ENCODE results near the gene MPV17L.
"Not testable (repeated sequence)": the region's sequence is repeated elsewhere in the genome, so short reads cannot be mapped to it uniquely, and the experiment has no call there.

Gene MPV17L

DNA sequence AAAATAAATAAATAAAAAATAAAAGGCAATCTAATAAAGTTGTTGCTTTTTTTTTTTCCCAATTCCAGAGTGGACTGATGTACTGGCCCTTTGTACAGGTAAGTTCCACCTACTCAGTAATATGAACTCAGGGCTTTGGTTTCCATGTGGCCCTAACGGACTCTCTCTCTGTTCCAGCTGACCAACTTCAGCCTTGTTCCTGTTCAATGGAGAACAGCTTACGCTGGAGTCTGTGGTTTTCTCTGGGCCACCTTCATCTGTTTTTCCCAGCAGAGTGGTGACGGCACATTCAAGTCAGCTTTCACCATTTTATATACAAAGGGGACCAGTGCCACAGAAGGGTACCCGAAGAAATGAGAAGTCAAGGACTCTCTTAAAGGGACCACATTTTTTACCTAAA lies 12.2 kb downstream of the MPV17L start:
- FAIRE-seq = not testable (repeated sequence)

DNA sequence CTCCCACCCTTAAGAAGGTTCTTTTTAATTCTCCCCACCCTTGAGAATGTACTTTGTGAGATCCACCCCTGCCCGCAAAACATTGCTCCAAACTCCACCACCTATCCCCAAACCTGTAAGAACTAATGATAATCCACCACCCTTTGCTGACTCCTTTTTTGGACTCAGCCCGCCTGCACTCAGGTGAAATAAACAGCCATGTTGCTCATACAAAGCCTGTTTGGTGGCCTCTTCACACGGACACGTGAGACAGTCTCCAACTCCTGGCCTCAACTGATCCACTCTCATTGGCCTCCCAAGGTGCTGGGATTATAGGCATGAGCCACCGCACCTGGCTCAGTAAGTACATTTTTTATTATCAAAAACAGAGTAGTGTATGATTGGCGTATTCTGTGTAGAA lies 13.9 kb downstream of the MPV17L start:
- not testable (repeated sequence) for FAIRE-seq; DNase-seq (ENCODE audit: low spot score)

More for the DNA sequence above, 12.2 kb downstream of the MPV17L start:
- DNase-seq (ENCODE audit: low spot score) = not testable (repeated sequence)

DNA sequence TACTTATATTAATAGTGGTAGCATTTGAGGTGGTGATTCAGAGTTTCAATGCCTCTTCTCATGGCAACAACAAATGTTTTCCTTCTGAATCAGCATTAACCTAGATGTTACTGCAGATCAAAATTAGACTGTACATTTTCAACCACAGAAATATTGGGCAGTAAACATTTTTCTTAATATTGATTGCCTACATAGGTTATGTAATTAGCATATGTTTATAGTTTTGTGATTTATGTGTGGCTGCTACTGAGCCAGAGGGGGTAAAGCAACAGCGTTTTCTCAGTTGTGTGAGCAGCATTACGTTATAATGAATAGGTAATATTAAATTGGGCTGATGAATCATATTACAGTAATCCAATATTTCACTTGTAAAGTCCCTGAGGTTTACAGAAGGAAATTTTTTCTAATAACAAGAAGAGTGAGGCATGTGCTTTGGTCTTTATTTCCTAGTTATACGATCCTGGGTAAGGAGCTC lies 20.0 kb downstream of the MPV17L start:
- DNase-seq (ENCODE audit: low spot score) (no peak), FAIRE-seq (no peak)

DNA sequence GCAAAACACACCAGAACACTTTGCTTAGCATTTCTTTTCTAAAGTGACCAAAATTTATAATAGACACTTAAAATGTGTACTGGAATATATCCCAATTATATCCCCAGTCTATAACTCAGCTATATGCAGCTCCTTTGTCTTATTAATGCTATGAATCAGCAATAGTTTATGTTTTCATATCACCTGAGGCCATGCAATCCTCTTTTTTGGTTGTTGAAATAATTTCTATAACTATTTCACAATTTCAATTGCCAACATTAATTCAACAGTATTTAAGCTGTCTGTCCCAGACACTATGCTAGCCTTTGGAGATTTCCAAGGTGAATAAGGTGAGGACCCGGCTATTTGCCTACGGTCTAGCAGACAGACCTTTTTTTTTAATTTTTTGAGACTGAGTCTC lies 21.6 kb downstream of the MPV17L start:
- FAIRE-seq (no peak), DNase-seq (ENCODE audit: low spot score) (no peak)

DNA sequence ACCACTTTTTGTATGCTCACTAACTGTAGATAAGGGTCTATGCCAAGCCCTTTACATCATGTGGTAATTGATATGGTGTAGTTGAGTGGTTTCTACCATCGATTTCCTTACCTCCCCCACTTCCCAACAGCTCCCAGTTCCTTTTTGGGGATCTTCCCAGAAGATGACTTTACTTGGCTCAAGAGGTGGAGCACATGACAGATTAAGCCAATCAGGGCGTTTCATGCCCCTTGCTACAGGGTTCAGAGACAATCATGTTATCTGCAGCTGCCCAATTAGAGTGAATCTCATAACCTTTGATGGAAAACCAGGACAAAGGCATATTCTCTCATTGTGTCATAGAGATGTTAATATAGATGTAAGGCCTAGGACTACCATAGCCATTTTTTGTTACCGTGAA lies 22.7 kb downstream of the MPV17L start:
- DNase-seq (ENCODE audit: low spot score) (no peak), FAIRE-seq (no peak)

DNA sequence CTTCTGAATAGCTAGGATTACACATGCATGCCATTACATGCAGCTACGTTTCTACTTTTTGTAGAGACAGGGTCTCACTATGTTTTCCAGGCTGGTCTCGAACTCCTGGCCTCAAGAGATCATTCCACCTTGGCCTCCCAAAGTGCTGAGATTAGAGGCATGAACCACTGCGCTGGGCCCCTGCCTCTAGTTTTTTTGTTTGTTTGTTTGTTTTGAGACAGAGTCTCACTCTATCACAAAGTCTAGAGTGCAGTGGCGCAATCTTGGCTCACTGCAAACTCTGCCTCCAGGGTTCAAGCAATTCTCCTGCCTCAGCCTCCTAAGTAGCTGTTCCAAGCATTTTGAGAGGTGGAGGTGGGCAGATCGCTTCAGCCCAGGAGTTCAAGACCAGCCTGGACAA lies 26.1 kb downstream of the MPV17L start:
- not testable (repeated sequence) for FAIRE-seq; DNase-seq (ENCODE audit: low spot score)

DNA sequence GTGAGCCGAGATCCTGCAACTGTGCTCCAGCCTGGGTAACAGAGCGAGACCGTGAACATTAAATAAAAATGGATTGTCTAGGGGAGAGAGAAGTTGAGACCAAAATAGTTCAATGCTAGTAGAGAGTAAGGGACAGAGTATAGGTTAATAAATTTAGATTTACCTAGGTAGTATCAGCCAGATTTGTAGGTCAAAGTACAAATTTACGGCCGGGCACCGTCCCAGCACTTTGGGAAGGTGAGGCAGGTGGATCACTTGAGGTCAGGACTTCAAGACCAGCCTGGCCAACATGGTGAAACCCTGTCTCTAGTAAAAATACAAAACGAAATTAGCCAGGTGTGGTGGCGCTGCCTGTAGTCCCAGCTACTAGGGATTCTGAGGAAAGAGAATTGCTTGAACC lies 26.7 kb downstream of the MPV17L start:
- DNase-seq (ENCODE audit: low spot score) (no peak), FAIRE-seq (no peak)

DNA sequence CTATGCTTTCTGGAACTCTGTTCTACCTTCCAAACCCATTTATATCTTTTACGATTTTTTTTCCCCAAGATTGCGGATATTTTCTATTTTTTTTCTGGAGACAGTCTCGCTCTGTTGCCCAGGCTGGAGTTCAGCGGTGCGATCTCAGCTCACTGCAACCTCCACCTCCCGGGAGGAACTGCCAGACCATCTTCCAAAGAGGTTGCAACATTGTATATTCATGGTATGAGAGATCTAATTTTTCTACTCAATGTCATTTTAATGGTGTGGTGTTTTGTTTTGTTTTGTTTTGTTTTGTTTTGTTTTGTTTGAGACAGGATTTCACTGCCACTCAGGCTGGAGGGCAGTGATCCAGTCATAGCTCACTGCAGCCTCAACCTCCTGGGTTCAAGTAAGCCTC lies 30.3 kb downstream of the MPV17L start:
- FAIRE-seq (no peak), DNase-seq (ENCODE audit: low spot score) (no peak)

DNA sequence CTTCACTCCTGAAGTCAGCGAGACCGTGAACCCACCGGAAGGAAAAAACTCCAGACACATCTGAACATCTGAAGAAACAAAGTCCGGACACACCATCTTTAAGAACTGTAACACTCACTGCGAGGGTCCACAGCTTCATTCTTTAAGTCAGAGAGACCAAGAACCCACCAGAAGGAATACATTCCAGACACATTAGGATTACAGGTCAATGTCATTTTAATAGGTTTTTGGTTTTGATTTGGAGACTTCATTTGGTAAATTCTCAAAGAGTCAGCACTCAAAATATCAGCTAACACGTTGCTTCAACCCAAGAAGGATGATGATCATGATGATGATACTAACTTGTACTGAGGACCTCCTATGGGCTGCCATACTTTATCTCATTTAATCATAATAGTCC lies 31.2 kb downstream of the MPV17L start:
- DNase-seq (ENCODE audit: low spot score) = no peak
- no peak for FAIRE-seq

DNA sequence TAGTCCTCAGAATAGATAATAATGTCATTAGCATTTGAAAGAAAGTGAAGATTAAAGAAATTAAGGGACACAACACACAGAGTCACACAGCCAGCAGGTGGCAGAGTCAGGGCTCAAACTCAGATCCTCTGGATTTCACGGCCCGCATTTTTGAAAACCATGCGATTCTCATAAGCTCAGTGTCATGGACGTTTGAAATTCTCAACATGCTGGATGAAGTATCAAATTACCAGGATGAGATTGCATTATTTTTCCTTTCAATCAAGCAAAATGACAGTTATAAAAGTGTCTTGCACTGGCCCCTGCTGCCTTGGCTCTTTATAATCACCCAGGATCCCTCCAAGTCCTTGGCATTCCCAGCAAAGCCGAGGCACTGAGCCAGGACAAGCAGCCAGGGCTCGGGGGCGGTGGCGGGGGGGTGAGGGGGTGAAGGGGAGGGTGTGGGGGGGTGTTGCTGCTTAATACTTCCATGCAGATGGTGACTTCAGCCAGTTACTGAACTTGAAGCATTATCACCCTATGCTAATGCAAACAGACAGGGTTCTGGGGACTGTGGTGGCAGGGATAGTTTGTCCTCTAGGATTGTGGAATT lies 32.2 kb downstream of the MPV17L start:
- DNase-seq (ENCODE audit: low spot score) (peak; percentile 52), FAIRE-seq (no peak)

DNA sequence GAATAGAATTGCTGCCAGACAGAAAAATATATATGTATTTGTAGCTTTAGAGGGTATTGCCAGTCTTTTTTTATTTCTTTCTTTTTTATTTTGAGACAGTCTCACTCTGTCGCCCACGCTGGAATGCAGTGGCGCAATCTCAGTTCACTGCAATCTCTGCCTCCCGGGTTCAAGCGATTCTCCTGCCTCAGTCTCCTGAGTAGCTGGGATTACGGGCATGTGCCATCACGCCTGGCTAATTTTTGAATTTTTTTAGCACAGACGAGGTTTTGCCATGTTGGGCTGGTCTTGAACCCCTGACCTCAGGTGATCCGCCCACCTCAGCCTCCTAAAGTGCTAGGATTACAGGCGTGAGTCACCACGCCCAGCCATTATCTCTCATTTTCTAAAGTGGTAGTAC lies 35.3 kb downstream of the MPV17L start:
- not testable (repeated sequence) for DNase-seq (ENCODE audit: low spot score); FAIRE-seq

DNA sequence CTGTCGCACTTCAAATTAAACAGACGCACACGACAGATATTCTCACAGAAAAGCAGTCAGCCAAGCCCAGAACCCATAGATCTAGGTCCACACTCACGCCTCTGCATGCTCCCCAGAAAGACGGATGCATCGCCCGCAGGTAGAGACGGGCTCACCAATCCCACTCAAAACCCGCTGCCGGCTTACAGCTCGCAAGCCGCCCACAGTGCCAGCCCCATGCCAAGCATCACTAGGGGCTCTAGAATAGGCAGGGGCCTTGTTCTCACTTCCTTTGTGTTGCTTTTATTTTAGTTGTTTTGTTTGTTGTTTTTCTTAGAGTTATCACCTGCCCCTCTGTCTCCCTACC lies 38.5 kb downstream of the MPV17L start:
- DNase-seq (ENCODE audit: low spot score) (no peak), FAIRE-seq (no peak)

DNA sequence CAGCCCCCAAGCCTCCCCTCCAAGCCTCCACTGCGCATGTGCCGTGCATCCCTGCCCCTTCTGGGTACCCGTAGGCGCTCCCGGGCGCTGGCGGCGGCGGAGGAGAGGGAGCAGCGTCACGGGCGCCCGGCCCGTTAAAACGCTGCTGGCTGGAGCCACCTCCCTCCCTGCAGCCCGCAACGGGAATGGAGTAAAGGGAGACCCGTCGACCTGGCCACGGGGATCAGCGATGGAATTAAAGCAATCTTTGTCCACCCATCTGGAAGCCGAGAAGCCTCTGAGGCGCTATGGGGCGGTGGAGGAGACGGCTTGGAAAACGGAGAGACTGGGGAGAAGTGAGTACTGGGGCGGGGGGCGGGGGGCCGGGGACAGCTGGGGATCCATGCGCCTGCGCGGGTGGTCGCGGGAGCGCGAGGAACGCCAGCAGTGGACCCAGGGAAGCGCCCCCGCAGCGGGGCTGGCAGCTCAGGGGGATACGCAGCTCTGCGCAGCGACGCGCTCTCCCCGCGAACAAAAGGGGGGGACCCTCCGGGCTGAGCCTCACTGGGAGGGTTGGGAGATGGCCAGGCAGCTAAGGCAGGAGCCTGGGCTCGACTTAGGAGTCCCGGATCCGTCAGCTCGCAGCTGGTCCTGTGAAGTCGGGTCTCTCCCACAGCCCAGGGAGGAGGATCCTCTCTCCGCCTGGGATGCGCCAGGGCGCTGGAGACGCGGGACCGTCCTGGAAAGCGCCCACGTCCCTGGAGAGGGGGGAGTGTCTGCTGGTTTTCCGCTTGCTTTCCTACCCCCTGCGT lies 39.1 kb downstream of the MPV17L start, which contains the start of gene BMERB1:
BMERB1 (plus strand) TSS at position 164 of the 791 bp plus-strand sequence; CDS start at position 230, 66 bp downstream.
- DNase-seq (ENCODE audit: low spot score) (peak; percentile 84), FAIRE-seq (no peak)

DNA sequence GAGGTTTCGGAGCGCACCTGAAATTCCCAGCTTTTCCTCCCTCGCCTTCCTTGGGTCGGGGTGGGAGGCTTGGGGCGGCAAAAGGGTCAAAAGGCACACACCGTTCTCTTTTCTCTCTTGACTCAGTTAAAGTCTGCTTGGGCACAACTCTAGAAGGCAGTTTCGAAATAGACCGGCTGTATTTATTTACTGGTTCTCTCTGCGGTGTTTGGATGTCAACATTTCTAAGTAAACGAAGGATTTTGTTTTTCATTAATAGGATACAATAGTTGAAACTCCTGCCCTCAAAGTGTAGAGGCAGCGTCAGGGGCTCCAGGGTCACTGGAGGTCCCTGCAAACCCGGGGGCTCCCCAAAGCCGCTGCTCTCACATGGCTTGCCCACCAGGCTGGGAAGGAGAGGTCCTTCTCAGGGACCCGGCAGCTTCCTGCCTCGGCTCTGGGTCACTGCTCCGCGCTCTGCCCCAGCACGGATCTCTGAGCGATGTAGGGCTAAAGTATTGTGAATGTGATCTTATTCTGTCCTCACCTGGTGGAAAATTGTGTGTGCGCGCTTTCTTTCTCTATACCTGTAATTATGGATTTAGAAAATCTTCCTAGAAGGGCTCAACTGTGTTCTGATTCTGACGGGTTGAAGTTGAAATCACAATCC lies 39.8 kb downstream of the MPV17L start:
- no peak for DNase-seq (ENCODE audit: low spot score)
- FAIRE-seq = no peak

DNA sequence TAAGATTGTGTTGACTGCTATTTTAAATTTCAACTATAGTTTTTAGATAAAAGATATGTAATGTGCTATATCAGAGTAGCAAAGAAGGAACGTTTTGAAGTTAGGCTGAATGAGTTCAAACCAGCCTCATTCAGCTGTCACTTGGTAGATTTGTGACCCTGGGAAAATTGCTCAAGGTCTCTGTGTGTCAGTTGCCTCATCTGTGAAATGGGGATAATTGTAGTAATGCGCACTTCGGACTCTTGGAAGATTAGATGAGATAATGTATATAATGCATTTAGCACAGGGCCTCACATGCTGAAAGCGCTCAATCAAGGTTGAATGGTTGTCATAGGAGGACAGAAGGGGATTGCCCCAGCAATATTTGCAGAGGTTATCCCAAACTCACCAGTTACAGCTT lies 43.5 kb downstream of the MPV17L start:
- DNase-seq (ENCODE audit: low spot score) (no peak), FAIRE-seq (no peak)

DNA sequence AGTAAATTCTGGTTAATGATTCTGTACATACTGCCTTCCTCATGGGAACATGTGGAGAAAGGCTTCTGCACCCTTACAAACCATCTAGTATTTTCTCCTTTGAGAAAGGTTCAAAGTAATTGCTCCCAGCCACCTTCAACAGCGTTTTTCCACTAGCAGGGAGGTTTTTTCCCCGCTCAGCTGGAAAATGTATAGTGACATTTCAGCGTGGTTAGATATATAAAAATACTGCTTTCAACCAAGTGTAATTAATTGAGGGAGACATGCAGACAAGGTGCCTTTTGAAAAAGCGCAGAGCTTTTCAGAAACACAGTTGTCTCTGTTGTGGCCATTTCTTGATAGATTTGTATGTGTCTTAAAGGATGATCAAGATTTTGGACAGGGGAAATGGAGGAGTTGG lies 44.0 kb downstream of the MPV17L start:
- no peak for FAIRE-seq

DNA sequence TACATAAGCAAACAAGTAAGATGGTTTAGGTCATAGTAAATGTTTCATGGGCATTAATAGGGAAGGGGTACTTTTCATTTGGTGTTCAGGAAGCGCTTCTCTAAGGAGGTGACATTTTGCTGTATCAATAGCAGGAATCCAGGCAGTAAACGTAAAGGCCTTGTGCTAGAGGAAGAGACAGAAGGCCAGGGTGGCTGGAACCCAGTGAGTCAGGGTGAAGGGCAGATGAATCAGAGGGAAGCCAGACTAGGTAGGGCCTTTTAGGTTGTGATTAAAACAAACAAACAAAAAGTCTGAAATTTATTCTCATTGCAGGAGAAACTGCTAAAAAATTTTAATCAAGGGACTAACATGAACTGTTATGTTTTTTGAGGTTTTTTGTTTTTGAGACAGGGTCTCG lies 45.3 kb downstream of the MPV17L start:
- no peak for FAIRE-seq

More for the DNA sequence above, 44.0 kb downstream of the MPV17L start:
- no peak for DNase-seq (ENCODE audit: low spot score)

DNA sequence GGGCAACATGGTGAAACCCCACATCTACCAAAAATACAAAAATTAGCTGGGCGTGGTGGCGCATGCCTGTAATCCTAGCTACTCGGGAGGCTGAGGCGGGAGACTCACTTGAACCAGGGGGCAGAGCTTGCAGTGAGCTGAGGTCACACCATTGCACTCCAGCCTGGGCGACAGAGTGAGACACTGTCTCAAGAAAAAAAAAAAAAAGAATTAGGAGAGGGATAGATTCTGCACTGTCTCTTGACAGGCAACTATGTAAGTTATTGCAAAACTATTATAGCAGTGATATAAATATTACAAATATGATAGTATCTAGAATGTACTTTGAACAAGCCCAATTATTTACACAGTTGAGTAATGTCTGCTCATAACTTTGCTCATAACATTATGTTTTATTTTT lies 46.6 kb downstream of the MPV17L start:
- DNase-seq (ENCODE audit: low spot score); FAIRE-seq: not testable (repeated sequence)

More for the DNA sequence above, 45.3 kb downstream of the MPV17L start:
- no peak for DNase-seq (ENCODE audit: low spot score)

DNA sequence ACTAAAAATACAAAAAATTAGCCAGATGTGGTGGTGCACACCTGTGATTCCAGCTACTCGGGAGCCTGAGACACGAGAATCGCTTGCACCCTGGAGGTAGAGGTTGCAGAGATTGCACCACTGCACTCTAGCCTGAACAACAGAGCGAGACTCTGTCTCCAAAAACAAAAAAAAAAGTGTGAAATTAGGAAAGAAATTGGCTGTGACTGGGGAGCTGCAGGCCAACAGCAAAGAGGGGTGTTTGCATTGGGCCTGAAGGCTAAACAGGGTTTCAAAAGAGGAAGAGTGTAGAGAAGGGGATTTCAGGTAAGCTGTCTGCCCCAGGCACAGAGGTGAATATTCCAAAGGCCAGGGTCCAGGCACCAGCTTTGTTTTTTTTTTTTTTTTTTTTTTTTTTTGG lies 48.2 kb downstream of the MPV17L start:
- no peak for DNase-seq (ENCODE audit: low spot score)
- no peak for FAIRE-seq

DNA sequence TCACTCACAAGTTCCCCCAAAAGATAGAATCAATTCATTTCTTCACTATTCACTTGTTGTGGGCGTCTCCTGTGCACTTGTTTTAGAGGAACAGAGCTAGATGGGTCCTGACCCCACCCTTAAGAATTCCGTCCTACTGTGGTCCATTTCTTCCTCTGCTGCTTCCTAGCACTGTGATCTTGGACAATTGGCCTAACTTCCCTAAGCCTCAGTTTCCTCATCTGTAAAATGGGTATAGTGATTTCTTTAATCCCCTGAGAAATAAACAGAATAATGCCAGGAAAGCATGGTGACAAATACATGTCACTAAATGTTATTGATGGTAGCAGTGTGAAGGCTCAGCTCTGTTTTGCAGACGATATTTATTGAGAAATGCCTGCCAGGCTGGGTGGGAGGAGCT lies 48.7 kb downstream of the MPV17L start:
- DNase-seq (ENCODE audit: low spot score) = no peak
- no peak for FAIRE-seq

DNA sequence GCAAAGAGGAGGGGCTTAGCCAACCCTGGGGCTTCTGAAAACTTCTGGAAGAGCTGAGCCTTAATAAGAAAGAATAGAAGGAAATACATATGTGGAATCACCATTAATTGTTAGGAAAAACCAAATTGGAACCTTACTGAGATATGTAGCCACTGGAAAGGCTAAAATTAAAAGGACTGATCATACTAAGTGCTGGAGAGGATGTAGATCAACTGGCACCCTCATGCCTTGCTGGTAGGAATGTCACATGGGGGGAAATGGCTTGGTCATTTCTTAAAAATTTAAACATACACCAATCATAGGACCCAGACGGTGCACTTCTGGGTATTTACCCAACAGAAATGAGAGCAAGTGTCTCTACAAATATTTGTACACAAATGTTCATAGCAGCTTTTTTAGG lies 49.9 kb downstream of the MPV17L start:
- FAIRE-seq (no peak), DNase-seq (ENCODE audit: low spot score) (no peak)

DNA sequence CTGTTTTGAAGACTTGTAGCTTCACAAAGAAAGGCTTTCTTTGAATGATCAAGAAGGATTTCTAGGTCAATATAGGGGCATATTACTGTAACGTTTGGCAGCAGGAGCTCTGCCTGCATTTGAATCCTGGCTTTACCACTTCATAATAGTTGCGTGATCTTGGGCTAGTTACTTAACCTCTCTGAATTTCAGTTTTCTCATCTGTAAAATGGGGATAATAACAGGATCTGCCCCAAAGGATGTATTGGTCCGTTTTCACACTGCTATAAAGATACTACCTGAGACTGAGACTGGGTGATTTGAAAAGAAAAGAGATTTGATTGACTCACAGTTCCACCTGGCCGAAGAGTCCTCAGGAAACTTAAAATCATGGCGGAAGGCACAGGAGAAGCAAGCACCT lies 51.3 kb downstream of the MPV17L start:
- FAIRE-seq = no peak
- no peak for DNase-seq (ENCODE audit: low spot score)

Data from urothelium cell line (cell line).